GM19043 (cell line): ENCODE results near the gene ZMAT5.

ENCODE experiments used
- ATAC-seq: cut with Tn5 transposase; IDR thresholded peaks from one replicate; pipeline ENCODE4 v1.9.1; 2021; ENCODE audit warnings: low read depth; ENCODE audit not compliant: unreplicated experiment

Gene ZMAT5

GRCh38 chr22:29787371-29787980 lies 20.7 kb upstream of the ZMAT5 start:
- ATAC-seq, result no peak

DNA sequence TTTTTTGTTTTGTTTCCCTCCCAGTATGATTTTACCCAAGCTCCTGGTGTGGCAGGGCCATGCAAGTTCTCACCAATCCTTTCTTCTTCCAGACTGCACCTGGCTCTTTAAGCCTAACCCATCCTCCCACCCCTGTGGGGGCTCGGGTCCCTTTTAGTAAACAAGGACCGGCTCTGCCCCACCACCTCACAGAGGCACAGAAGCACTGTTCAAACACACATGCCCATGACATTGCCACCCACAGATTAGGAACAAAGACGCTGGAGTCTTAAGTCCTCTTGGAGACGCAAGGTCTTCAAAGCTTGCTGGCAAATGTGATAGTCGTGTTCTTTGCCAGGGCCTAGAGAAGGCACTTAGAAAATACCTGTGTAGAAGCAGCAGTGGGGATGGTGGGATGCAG lies 19.2 kb upstream of the ZMAT5 start:
- ATAC-seq, result no peak

DNA sequence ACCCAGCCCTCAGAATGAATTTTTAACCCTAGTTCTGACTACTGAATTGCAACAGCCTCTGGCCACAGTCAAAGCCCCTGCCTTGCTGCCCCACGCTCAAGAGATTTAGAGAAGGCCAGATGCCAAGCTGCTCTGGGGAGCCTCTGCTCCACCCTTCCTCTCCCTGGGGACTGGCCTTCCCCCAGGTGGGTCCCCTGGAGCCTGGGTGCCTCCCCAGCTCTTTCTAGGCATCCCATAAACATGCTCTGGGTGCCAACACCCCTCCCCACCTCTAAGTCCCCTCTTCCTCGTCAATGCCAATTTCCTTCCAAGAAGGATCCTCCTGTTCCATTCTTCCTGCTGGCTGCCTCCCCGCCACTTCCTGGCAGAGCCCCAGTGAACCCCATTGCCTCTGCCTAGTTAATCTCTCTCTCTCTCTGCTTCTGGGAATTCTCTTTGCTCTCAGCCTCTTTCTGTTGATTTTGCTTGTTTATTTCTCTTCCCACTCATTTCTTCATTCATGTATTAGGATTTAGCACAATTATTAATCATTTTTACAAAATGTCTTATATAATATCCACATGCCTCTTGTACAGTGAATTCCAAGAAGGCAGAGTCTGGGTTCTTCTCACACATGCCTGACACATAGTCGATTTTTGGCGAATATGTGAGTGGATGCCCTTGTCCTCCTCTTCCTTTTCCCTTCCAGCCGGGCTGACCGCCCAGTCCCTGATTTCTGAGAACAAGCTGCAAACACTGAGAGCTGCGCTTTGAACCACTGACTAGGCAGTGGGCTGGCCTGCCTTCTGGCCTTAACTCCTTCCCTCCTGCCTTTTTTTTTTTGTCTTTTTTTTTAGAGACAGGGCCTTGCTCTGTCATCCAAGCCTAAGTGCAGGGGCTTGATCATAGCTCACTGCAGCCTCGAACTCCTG lies 17.9 kb upstream of the ZMAT5 start:
- no peak for ATAC-seq

DNA sequence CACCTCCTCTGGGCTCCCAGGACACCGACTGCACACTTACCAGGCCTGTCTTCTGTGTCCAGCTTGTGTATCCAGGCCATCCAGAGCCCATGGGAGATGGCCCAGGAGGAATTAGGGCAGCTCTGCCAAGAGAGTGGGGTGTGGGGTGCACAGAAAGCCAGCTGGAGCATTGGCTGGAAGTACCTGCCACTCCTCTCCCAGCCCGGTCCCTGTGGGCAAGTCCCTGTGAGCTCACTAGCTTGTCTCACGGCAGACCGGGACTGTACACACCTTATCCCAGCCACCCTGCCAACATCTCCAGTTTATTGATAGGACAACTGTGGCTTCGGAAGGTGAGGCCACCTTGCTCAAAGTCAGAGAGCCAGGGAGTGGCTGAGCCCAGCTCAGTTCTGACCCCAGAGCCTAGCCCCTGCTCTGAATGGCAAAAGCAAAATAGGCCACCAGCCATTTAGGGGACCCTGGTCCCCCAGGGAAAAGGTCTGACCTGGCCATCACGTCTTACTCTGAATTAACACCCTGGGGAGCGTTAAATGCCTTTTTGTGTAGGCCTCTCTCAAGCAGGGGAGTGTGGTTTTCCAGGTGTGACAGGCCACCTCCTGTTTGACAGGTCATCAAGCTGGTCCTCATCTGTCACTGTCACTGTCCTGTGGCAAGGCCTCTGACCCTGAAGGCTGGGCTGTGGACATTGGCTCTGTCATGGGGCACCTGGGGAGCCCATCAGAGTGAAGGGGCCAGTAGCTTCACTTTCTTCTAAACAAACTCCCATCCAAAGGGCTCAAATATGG lies 15.4 kb upstream of the ZMAT5 start:
- ATAC-seq, result no peak

DNA sequence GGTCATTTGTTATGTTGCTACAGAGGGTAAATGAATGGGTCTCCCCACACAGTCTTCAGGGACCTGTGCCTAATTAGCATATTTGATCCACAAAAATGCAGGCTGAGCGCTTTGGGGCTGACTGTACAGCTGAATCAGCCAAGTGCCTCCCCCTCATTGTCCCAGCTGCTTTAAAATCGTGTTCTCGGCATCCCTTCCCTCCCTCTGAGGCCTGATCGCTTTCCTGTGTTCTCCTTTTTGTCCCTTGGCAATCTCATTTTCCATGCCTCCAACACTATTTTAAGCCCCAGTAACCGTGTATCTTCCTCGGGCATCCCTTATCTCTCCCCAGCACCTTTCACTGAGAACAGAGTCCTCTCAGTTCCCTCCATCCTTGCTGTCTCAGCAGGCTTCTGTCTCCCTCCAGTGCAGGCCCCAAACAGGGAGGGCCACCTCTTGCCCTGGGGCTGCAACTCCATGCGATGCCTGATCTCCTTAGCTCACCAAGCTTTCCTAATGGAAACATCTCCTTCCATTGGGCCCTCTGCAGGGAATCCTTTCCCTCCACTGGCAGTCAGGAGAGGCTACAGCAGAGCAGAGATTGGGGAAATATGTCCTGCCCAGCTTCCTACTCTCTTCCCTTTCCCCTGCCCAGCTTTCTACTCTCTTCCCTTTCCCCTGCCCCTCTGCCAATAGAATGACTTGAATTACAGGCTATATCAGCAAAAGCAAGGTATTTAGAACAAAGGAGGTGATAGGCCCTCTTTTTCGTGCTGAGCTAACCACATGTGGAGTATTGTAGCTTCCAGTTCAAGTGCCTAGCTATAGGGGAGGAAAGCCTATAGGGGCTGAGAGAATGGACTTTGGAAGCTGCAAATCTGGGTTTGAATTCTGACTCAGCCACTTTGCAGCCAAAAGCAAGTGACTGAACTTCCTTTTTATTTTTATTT lies 14.2 kb upstream of the ZMAT5 start:
- ATAC-seq, result no peak

DNA sequence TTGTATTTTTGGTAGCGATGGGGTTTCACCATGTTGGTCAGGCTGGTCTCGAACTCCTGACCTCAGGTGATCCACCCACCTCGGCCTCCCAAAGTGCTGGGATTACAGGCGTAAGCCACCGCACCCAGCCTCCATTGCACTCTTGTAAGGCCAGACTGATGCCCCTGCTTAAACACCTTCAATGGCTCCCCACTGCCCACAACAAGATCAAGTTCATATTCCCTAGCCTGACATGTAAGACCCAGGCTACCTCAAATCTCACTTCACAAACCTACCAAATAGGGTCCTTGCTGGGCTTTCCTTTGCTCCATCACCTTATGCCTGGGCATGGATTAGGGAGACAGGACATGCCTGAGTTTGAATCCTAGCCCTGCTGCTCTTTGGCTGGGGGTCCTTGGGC lies 13.4 kb upstream of the ZMAT5 start:
- no peak for ATAC-seq

DNA sequence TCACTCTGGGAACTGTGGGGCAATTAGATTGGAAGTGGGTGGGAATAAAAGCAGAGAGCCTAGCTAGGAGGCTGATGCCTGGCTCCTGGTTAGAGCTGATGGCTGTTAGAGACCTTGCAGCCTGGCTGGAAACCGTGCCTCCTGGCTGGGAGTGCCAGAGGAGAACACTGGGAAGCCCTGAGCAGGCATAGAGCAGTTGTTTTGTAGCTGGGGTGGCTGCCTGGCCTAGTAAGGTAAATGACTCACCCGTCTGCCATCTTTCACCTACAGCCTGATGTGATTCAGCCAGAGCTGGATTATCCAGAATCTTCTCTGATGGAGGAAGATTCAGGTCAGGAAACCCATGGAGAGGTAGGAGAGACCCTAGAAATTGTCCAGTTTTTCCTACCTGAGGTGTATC lies 6.4 kb upstream of the ZMAT5 start:
- ATAC-seq, result no peak

DNA sequence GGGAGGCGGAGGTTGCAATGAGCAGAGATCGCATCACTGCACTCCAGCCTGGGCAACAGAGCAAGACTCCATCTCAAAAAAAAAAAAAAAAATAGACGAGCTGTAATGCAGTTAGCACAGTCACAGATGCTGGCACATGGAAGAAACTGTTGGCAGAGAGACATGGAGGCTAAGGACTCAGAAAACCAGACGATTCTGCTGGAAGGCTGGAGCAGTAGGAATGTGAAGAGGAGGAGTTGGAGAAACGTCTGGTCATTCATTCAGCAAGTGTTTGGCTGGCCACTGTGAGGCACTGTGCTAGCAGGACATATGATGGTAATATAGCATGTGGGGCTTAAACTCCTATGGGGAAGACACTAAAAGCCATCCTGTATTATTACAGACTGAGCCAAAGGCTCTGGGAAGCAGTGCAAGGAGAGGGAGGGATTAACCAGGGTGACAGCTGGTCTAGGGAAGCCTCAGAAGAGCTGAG lies 5.4 kb upstream of the ZMAT5 start:
- ATAC-seq, result no peak

DNA sequence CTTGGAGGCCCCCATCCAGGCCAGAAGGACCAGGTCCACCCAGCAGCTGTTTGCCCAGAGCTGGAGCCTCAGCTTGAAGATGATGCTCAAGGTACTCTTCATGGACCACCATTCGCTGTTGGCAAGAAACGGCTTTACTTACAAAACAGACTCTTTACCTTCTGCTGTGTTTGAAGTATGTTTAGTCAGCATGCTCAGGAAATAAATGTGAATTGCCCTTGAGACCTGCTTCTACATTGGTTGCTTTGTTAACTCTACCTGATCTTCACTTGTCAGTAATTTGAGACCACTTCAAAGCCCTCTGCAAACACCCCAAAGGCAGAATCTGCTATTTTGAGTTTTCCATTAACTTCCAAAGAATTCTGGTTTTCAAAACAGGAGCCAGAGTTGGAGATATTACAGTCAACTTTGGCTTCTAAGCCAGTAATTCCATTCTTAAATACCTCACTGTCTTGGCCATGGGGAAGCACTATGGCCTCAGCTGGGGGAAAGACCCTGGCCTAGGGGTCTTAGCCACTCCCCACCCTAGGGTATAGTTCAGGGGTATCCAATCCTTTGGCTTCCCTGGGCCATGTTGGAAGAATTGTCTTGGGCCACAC lies 3.0 kb upstream of the ZMAT5 start:
- no peak for ATAC-seq

GRCh38 chr22:29768052-29768693 lies 1.4 kb upstream of the ZMAT5 start:
- no peak for ATAC-seq

GRCh38 chr22:29767171-29768051 lies 604 bp upstream of the ZMAT5 start, which contains the start of gene UQCR10:
Gene UQCR10 (plus strand): TSS chr22:29767369. CDS start chr22:29767399, 30 bp downstream.
- ATAC-seq, result peak; percentile 50

- ATAC-seq, result peak; percentile 18
Observed at GRCh38 chr22:29765905-29766631, 739 bp downstream of the ZMAT5 start.

- ATAC-seq, result no peak
Observed at GRCh38 chr22:29762263-29762662, 4.5 kb downstream of the ZMAT5 start.

DNA sequence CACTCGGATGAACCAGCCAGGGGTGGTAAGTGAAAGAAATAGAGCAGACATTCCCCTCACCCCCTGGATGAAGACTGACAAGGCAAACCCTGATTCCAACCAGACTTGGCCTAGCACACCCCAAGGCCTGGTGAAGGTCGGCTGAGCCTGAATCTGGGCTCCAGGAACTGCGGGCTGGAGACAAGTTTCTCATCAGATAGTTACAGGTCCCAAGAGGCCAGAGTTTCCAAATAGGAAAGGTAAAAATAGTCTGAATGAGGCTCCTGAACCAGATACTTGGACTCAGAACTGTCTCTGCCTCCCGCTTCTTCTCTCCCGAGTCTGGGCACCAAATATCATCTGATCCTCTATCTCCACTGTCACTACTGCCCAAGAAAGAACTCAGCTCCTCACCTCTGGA lies 7.8 kb downstream of the ZMAT5 start:
- ATAC-seq, result no peak

DNA sequence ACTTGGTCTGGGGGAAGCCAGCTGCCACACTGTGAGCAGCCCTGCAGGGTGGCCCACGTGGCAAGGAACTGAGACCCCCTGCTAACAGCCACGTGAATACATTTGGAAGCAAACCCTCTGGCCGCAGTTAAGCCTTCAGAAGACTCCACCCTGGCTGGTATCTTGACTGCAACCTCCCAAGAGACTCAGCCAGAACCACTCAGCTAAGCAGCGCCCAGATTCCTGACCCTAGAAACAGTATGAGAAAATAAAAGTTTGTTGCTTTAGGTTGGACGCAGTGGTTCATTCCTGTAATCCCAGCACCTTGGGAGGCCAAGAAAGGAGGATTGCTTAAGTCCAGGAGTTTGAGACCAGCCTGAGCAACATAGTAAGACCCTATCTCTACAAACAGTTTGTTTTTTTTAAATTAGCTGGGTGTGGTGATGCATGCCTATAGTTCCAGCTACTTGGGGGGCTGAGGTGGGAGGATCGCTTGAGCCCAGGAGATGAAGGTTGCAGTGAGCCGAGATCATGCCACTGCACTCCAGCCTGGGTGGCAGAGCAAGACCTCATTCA lies 8.7 kb downstream of the ZMAT5 start:
- ATAC-seq, result no peak

- no peak for ATAC-seq
Observed at GRCh38 chr22:29757096-29757495, 9.7 kb downstream of the ZMAT5 start.

GRCh38 chr22:29756341-29756740 lies 10.5 kb downstream of the ZMAT5 start:
- no peak for ATAC-seq
